Activated CD8-positive, alpha-beta memory T cell treated with anti-CD3 and anti-CD28 coated beads for 36 hours (primary cell): Measurements from ENCODE around the gene ALKBH1. TPM values are rescaled to one million over a fixed set of nuclear protein-coding genes. Genes with fewer than 3 reads are reported as not detected.
"Not testable (repeated sequence)": the region's sequence is repeated elsewhere in the genome, so short reads cannot be mapped to it uniquely, and the experiment has no call there.

Source experiments
- CTCF ChIA-PET: fragments of 350-600 bp; sonication (Branson Sonifier 250); formaldehyde crosslinking; loops from one replicate; lab custom pipeline; 2021; ENCODE audit warnings: antibody characterized with exemption; lab: Charles Lee
- POLR2A ChIA-PET: fragments of 350-600 bp; sonication (Branson Sonifier 250); formaldehyde crosslinking; loops from one replicate; lab custom pipeline; 2021; ENCODE audit warnings: antibody characterized with exemption; lab: Charles Lee
- total RNA-seq, 2 experiments: library from RNA; stranded (reverse); gene quantifications; one replicate each; pipeline ENCODE4 v1.2.3, GENCODE V29; 2021

ALKBH1 gene
- total RNA-seq, 2 experiments from 2014 or later = 17.5 to 19.7 TPM

DNA sequence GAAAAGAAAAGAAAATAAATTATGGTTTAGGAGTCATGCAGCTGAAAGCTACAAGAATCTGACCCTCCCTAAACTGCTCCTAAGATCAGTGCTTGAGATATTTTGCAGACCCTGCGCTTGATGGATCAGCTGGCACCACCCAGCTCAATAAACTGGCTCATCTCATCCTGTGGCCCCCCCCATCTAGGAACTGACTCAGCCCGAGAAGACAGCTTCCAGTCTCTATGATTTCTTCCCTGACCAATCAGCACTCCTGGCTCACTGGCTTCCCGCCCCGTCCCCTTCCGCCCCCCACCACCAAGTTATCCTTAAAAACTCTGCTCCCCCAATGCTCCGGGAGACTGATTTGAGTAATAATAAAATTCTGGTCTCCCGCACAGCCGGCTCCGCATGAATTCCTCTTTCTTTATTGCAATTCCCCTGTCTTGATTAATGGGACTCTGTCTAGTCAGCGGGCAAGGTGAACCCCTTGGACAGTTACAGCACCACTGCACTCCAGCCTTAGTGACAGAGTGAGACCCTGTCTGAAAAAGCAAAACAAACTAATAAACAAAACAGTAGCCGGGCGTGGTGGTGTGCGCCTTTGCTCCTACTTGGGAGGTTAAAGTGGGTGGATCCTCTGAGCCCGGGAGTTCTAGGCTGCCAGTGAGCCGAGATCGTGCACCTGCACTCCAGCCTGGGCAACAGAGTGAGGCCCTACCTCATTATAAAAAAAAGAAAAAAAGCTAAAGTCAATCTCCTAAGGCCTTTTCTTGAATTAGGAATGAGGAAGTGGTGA, 66.9 kb downstream of the ALKBH1 start:
- ChIA-PET POLR2A (interaction anchor here (0.6 kb wide), 1 partner anchor 303 kb away, joined by 15 read pairs; no protein-coding TSS in a partner anchor), CTCF (no interaction called here)

DNA sequence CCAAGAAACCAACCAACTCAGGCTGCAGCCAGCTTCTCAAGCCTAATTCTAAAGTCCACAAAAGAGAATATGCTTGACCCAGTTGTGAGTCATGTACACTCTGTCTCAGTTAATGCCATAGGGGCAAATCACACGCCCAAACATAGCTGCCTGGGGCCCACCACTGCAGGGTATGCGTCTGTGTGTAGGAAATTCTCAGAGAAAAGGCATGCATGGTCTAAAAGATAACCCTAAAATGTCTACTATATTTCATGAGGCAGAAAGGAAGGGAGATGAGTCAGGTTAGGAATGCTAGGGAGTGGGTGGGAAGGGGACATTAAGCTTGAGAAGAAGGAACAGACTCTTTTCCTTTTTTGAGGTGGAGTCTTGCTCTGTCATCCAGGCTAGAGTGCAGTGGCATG, 69.1 kb downstream of the ALKBH1 start:
- ChIA-PET CTCF (no interaction called here), POLR2A (no interaction called here)

DNA sequence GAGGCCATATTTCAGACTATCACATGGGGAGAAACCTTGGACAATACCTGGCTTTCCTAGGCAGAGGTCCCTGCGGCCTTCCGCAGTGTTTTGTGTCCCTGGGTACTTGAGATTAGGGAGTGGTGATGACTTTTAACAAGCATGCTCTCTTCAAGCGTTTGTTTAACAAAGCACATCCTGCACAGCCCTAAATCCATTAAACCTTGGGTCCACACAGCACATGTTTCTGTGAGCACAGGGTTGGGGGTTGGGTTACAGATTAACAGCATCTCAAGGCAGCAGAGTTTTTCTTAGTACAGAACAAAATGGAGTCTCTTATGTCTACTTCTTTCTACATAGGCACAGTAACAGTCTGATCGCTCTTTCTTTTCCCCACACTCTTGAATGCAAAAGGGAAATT, 72.0 kb downstream of the ALKBH1 start:
- CTCF ChIA-PET, POLR2A ChIA-PET: not testable (repeated sequence)

DNA sequence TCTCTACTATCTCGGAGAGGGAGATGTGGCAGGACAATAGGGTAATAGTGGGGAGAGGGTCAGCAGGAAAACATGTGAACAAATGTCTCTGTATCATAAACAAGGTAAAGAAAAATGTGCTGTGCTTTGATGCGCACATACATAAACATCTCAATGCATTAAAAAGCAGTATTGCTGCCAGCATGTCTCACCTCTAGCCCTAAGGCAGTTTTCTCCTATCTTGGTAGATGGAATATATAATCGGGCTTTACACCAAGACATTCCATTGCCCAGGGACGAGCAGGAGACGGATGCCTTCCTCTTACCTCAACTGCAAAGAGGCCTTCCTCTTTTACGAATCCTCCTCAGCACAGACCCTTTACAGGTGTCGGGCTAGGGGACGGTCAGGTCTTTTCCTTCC, 72.4 kb downstream of the ALKBH1 start:
- POLR2A ChIA-PET, CTCF ChIA-PET: not testable (repeated sequence)

- ChIA-PET POLR2A (no interaction called here), CTCF (no interaction called here)
These were observed 77.7 kb downstream of the ALKBH1 start for GRCh38 chr14:77630111-77630510.

- CTCF ChIA-PET = no interaction called here
- POLR2A ChIA-PET = no interaction called here
These were observed 82.5 kb downstream of the ALKBH1 start for GRCh38 chr14:77625360-77625759.

DNA sequence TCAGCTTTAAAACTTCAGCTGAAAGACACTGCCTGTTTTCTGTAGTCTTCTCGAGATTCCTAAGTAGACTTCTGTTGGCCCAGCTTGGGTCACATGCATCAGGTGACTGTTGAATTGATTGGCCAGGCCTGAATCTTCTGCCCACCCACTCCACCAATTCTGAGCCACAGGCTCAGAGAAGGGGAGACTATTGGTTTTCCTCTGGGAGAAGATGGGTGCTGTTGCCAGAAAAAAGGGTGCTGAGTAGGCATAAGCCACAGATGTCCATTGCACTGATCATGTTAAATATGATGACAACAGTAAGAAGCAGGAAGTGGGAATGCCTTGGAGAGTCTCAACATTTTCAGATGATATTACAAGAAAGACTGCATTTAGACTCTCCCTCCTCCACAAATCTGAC, 84.6 kb downstream of the ALKBH1 start:
- ChIA-PET CTCF (no interaction called here), POLR2A (no interaction called here)

Other genes starting within 250 kb of the ALKBH1 start
- gene AHSA1, start 249.9 kb downstream of the ALKBH1 start, total RNA-seq = 100 to 1,000 TPM; 373 to 395 TPM
- not detected for gene ISM2, start 209.2 kb downstream of the ALKBH1 start, total RNA-seq
- 10 to 100 TPM; 23.4 to 28.7 TPM for gene SPTLC2, start 91.4 kb downstream of the ALKBH1 start, total RNA-seq
- 100 to 1,000 TPM; 169 to 171 TPM for gene SLIRP, start 80 bp upstream of the ALKBH1 start, total RNA-seq
- gene SNW1, start 53.1 kb upstream of the ALKBH1 start, total RNA-seq = 100 to 1,000 TPM; 108 to 114 TPM
- 1 to 10 TPM; 5.5 to 6.2 TPM for gene ADCK1, start 92.1 kb upstream of the ALKBH1 start, total RNA-seq